A549 (cell line): ENCODE results near the gene RRP8. TPM values are rescaled to one million over a fixed set of nuclear protein-coding genes. Genes with fewer than 3 reads are reported as not detected.

Source experiments
- ATAC-seq, 2 experiments: fragments of 200-7000 bp in 1 of 2; fragments of >200 bp in 1 of 2; cut with Nextera tagmentation in 1 of 2; cut with Tn5 transposase in 1 of 2; 3 replicates each; pipeline versions ENCODE4 v1.8.0 to v1.9.1; 2018 to 2020; ENCODE audit warnings: mild to moderate bottlenecking in 1 of 2, moderate library complexity in 1 of 2
- CTCF ChIA-PET: fragments of 300-600 bp; sonication (Branson Sonifier 250); formaldehyde crosslinking; extraction: SDS; loops from one replicate; lab custom pipeline; 2021; ENCODE audit warnings: antibody characterized with exemption, inconsistent platforms; lab: Yijun Ruan, JAX
- POLR2A ChIA-PET: fragments of 350-600 bp; formaldehyde crosslinking; extraction: SDS; loops from one replicate; lab custom pipeline; 2021; ENCODE audit warnings: antibody characterized with exemption, inconsistent platforms; lab: Yijun Ruan, JAX
- DNase-seq, 2 experiments: peaks; one replicate each; pipeline versions ENCODE4 v3.0.0 to v3.0.0-alpha.2; 2011 to 2016; ENCODE audit warnings: low read depth in 1 of 2, low spot score in 1 of 2
- FAIRE-seq: peaks from 2 replicates; lab custom pipeline; 2011; peaks lifted over from hg19 to GRCh38; lab: Jason Lieb, UNC
- H3K27ac ChIP-seq, 2 experiments: fragments of >200 bp; sonication (Bioruptor Twin); formaldehyde crosslinking; 3 replicates each; pipeline ENCODE4 v1.5.1; 2016 to 2017
- H3K4me1 ChIP-seq: fragments of >200 bp; sonication (Bioruptor Twin); formaldehyde crosslinking; 3 replicates; pipeline ENCODE4 v1.6.1; 2016
- H3K4me2 ChIP-seq: fragments of >200 bp; sonication (Bioruptor Twin); formaldehyde crosslinking; 3 replicates; pipeline ENCODE4 v1.6.1; 2016
- H3K4me3 ChIP-seq: fragments of >200 bp; sonication (Bioruptor Twin); formaldehyde crosslinking; 3 replicates; pipeline ENCODE4 v1.5.1; 2016
- H3K9me3 ChIP-seq: fragments of >200 bp; sonication (Bioruptor Twin); formaldehyde crosslinking; 3 replicates; pipeline ENCODE4 v1.6.1; 2016
- BCL3 ChIP-seq: fragments of >200 bp; sonication (Bioruptor Twin); formaldehyde crosslinking; IDR thresholded peaks from 3 replicates; pipeline ENCODE4 v1.6.1; 2016
- CBX2 ChIP-seq: fragments of 200-600 bp; sonication (generic); IDR thresholded peaks from 2 replicates; pipeline ENCODE4 v1.6.1; 2016; ENCODE audit warnings: low read depth, mild to moderate bottlenecking, borderline replicate concordance
- CBX8 ChIP-seq: fragments of 200-600 bp; sonication (generic); IDR thresholded peaks from 2 replicates; pipeline ENCODE4 v1.6.1; 2016
- CHD2 ChIP-seq: fragments of 150-350 bp; IDR thresholded peaks from 2 replicates; pipeline ENCODE4 v1.6.1; 2014; ENCODE audit warnings: low read length; ENCODE audit not compliant: partially characterized antibody
- ESRRA ChIP-seq: fragments of 150-350 bp; IDR thresholded peaks from 2 replicates; pipeline ENCODE4 v1.6.1; 2014; ENCODE audit warnings: mild to moderate bottlenecking, low read length, borderline replicate concordance
- FOXS1 ChIP-seq: fragments of 250-450 bp; sonication (Bioruptor Pico); IDR thresholded peaks from 2 replicates; pipeline ENCODE4 v1.5.0; 2020; ENCODE audit warnings: mild to moderate bottlenecking, moderate library complexity
- GATA3 ChIP-seq: IDR thresholded peaks from 2 replicates; pipeline ENCODE4 v1.6.1; 2012; ENCODE audit warnings: borderline replicate concordance
- HDAC2 ChIP-seq: fragments of 200-600 bp; sonication (generic); IDR thresholded peaks from 2 replicates; pipeline ENCODE4 v1.6.1; 2016
- HES2 ChIP-seq: fragments of >200 bp; sonication (Bioruptor Twin); formaldehyde crosslinking; IDR thresholded peaks from 2 replicates; pipeline ENCODE4 v1.6.1; 2016
- HOXA7 ChIP-seq: fragments of 250-450 bp; sonication (Bioruptor Pico); IDR thresholded peaks from 2 replicates; pipeline ENCODE4 v1.5.0; 2020; ENCODE audit warnings: mild to moderate bottlenecking, moderate library complexity
- HOXB5 ChIP-seq: fragments of 250-450 bp; sonication (Bioruptor Pico); IDR thresholded peaks from 2 replicates; pipeline ENCODE4 v1.5.0; 2020; ENCODE audit warnings: mild to moderate bottlenecking, moderate library complexity
- JUNB ChIP-seq: fragments of >200 bp; sonication (Bioruptor Twin); formaldehyde crosslinking; IDR thresholded peaks from 2 replicates; pipeline ENCODE4 v1.6.1; 2016
- KDM1A ChIP-seq: fragments of 200-600 bp; sonication (generic); IDR thresholded peaks from 2 replicates; pipeline ENCODE4 v1.6.1; 2016; ENCODE audit warnings: low read depth, mild to moderate bottlenecking
- KDM5A ChIP-seq: fragments of 200-600 bp; sonication (generic); IDR thresholded peaks from 2 replicates; pipeline ENCODE4 v1.6.1; 2016; ENCODE audit warnings: antibody characterized with exemption, mild to moderate bottlenecking
- MAZ ChIP-seq: fragments of 150-350 bp; IDR thresholded peaks from 2 replicates; pipeline ENCODE4 v1.6.1; 2014; ENCODE audit warnings: antibody characterized with exemption, low read depth, low read length, borderline replicate concordance
- PBX3 ChIP-seq: IDR thresholded peaks from 2 replicates; pipeline ENCODE4 v1.6.1; 2012
- PHF8 ChIP-seq: fragments of 200-600 bp; sonication (generic); IDR thresholded peaks from 2 replicates; pipeline ENCODE4 v1.6.1; 2016; ENCODE audit warnings: low read depth, mild to moderate bottlenecking, antibody characterized with exemption, moderate library complexity, borderline replicate concordance
- POLR2A ChIP-seq: IDR thresholded peaks from 2 replicates; pipeline ENCODE4 v1.6.1; 2012; ENCODE audit warnings: mild to moderate bottlenecking, low read length
- POLR2AphosphoS2 ChIP-seq: conservative IDR thresholded peaks from 2 replicates; pipeline ENCODE4 v1.6.1; 2012; ENCODE audit warnings: low read length, improper control_type of control experiment, inconsistent platforms
- RARB ChIP-seq: fragments of 250-450 bp; sonication (Bioruptor Pico); IDR thresholded peaks from 2 replicates; pipeline ENCODE4 v1.8.0; 2021; ENCODE audit warnings: mild to moderate bottlenecking, moderate library complexity
- RCOR1 ChIP-seq: fragments of 150-350 bp; IDR thresholded peaks from 2 replicates; pipeline ENCODE4 v1.6.1; 2014; ENCODE audit warnings: antibody characterized with exemption, low read length, low read depth
- REST ChIP-seq: fragments of 200-600 bp; sonication (generic); IDR thresholded peaks from 2 replicates; pipeline ENCODE4 v1.6.1; 2016; ENCODE audit warnings: antibody characterized with exemption, mild to moderate bottlenecking, moderate library complexity
- RNF2 ChIP-seq: fragments of 200-600 bp; sonication (generic); IDR thresholded peaks from 2 replicates; pipeline ENCODE4 v1.6.1; 2016; ENCODE audit warnings: low read depth, mild to moderate bottlenecking, antibody characterized with exemption, moderate library complexity, borderline replicate concordance
- SMC3 ChIP-seq: fragments of >200 bp; sonication (Bioruptor Twin); formaldehyde crosslinking; IDR thresholded peaks from 3 replicates; pipeline ENCODE4 v1.6.1; 2018; ENCODE audit warnings: inconsistent platforms
- TFCP2L1 ChIP-seq: fragments of 250-450 bp; sonication (Bioruptor Pico); IDR thresholded peaks from 2 replicates; pipeline ENCODE4 v1.5.0; 2021; ENCODE audit warnings: mild to moderate bottlenecking
- USF2 ChIP-seq: fragments of 450-650 bp; IDR thresholded peaks from 2 replicates; pipeline ENCODE4 v1.6.1; 2014; ENCODE audit warnings: antibody characterized with exemption
- ZSCAN20 ChIP-seq: fragments of 250-450 bp; sonication (Bioruptor Pico); IDR thresholded peaks from 2 replicates; pipeline ENCODE4 v1.8.0; 2022; ENCODE audit warnings: mild to moderate bottlenecking, moderate library complexity
- WGBS: methylation state at CpG from one replicate; pipeline ENCODE4 v1.1.6; 2017; ENCODE audit errors: missing lambda C conversion rate; 5-methylcytosine and 5-hydroxymethylcytosine counted together
- polyA plus RNA-seq, 4 experiments: library from polyadenylated mRNA; depleted of rRNA in 3 of 4; stranded (reverse); fragments of >200 nt; fragmentation: RNase III in 1 of 4; extraction: RNeasy Plus Mini Kit Qiagen cat#74134 plus additional on column Dnase treatment in 1 of 4; gene quantifications; 2 replicates in 3 of 4; 3 replicates in 1 of 4; pipeline ENCODE4 v1.2.3, GENCODE V29; 2011 to 2017

Gene RRP8
- polyA plus RNA-seq, 2 of the 4 experiments (the other 2 are of a cell fraction) = 14.5 to 25.9 TPM

- H3K4me2 ChIP-seq = no peak overlapping the region
These were observed 43.1 kb upstream of the RRP8 start for GRCh38 chr11:6646576-6646917.

GRCh38 chr11:6646071-6646470, 42.7 kb upstream of the RRP8 start:
- no peak for ATAC-seq
- H3K27ac ChIP-seq = no peak overlapping the region
- no peak for FAIRE-seq
- H3K4me1 ChIP-seq = no peaks in the 10 kb centered on the region
- H3K9me3 ChIP-seq = no peaks in the 10 kb centered on the region
- POLR2A ChIA-PET = no interaction called here
- TF ChIP-seq HOXB5 (CRISPR knock-in tag) = no peak
- no peak for TF ChIP-seq FOXS1 (CRISPR knock-in tag)
- TF ChIP-seq HES2 = no peak
- TF ChIP-seq CBX2 = no peak
- no peak for TF ChIP-seq RARB (CRISPR knock-in tag)
- TF ChIP-seq MAZ = no peak
- TF ChIP-seq BCL3 = no peak
- TF ChIP-seq RNF2 = no peak
- TF ChIP-seq POLR2A = no peak
- no peak for TF ChIP-seq POLR2AphosphoS2
- TF ChIP-seq SMC3 = no peak
- TF ChIP-seq PHF8 = no peak
- no peak for TF ChIP-seq CHD2
- TF ChIP-seq PBX3 = no peak
- TF ChIP-seq, all 56 proteins: peak for 0
- no peak for DNase-seq
- no peak overlapping the region for H3K4me2 ChIP-seq
- H3K4me3 ChIP-seq = no peak overlapping the region
- 66% methylated on average over 10 of the region's 12 CpGs for WGBS
- CTCF ChIA-PET = no interaction called here

More at GRCh38 chr11:6646576-6646917, 43.1 kb upstream of the RRP8 start:
- H3K27ac ChIP-seq = no peak overlapping the region
- no peaks in the 10 kb centered on the region for H3K4me1 ChIP-seq
- POLR2A ChIA-PET = no interaction called here
- DNase-seq (no peak), FAIRE-seq (no peak), ATAC-seq (no peak)
- no peaks in the 10 kb centered on the region for H3K9me3 ChIP-seq
- TF ChIP-seq HOXB5 (CRISPR knock-in tag) (no peak), KDM5A (no peak), ESRRA (no peak), SMC3 (no peak), JUNB (no peak), ZSCAN20 (CRISPR knock-in tag) (no peak), TFCP2L1 (CRISPR knock-in tag) (no peak), MAZ (no peak), KDM1A (no peak), FOXS1 (CRISPR knock-in tag) (no peak), HOXA7 (CRISPR knock-in tag) (no peak), CBX8 (no peak), USF2 (no peak), REST (no peak), GATA3 (no peak), RCOR1 (no peak), HDAC2 (no peak)
- no peak overlapping the region for H3K4me3 ChIP-seq
- 82% methylated on average over 2 of the region's 3 CpGs for WGBS
- CTCF ChIA-PET = no interaction called here
